HEK293 (cell line): ENCODE results near the gene DHPS.

Experiments used
- CTCF ChIA-PET: fragments of 350-600 bp; formaldehyde crosslinking; extraction: SDS; loops from one replicate; lab custom pipeline; 2021; ENCODE audit warnings: antibody characterized with exemption; lab: Yijun Ruan, JAX
- POLR2A ChIA-PET: fragments of 300-600 bp; formaldehyde crosslinking; extraction: SDS; loops from one replicate; lab custom pipeline; 2020; ENCODE audit warnings: antibody characterized with exemption, inconsistent platforms; lab: Yijun Ruan, JAX
- H3K27ac ChIP-seq: fragments of 200-500 bp; sonication (Bioruptor generic); 2 replicates; pipeline ENCODE4 v1.5.1; 2014; ENCODE audit warnings: low read depth, low read length, control low read depth, inconsistent platforms; ENCODE audit errors: extremely low read depth
- H3K36me3 ChIP-seq, 2 experiments: fragments of 200-500 bp in 1 of 2; sonication (Bioruptor generic) in 1 of 2; 1 replicate in 1 of 2; 2 replicates in 1 of 2; pipeline ENCODE4 v1.5.1; 2014 to 2017; ENCODE audit warnings: inconsistent platforms in 2 of 2, low read length in 2 of 2; ENCODE audit not compliant: control insufficient read depth in 2 of 2, insufficient read depth in 1 of 2
- H3K4me1 ChIP-seq: fragments of 200-500 bp; sonication (Bioruptor generic); 2 replicates; pipeline ENCODE4 v1.5.1; 2014; ENCODE audit warnings: mild to moderate bottlenecking, low read length, inconsistent platforms; ENCODE audit not compliant: control insufficient read depth, insufficient read depth
- H3K4me3 ChIP-seq: 2 replicates; pipeline ENCODE4 v1.5.1; 2011; ENCODE audit warnings: low read depth, mild to moderate bottlenecking, control low read depth, low read length, moderate library complexity
- H3K9me3 ChIP-seq: fragments of 200-500 bp; sonication (Bioruptor generic); 2 replicates; pipeline ENCODE4 v1.5.1; 2014; ENCODE audit warnings: low read depth, low read length, inconsistent platforms; ENCODE audit not compliant: control insufficient read depth, insufficient read depth
- GLIS1 ChIP-seq: fragments of 450-650 bp; formaldehyde crosslinking; IDR thresholded peaks from 2 replicates; pipeline ENCODE4 v1.5.1; 2016; ENCODE audit warnings: missing biosample characterization, missing genetic modification characterization
- INSM2 ChIP-seq: fragments of 450-650 bp; formaldehyde crosslinking; IDR thresholded peaks from 2 replicates; pipeline ENCODE4 v1.5.1; 2016; ENCODE audit warnings: missing biosample characterization, missing genetic modification characterization
- KLF9 ChIP-seq: fragments of 450-650 bp; formaldehyde crosslinking; IDR thresholded peaks from 2 replicates; pipeline ENCODE4 v1.5.1; 2016; ENCODE audit warnings: missing biosample characterization, missing genetic modification characterization, low read depth
- MYNN ChIP-seq: fragments of 450-650 bp; formaldehyde crosslinking; IDR thresholded peaks from 2 replicates; pipeline ENCODE4 v1.5.1; 2016; ENCODE audit warnings: missing biosample characterization, missing genetic modification characterization, borderline replicate concordance
- MZF1 ChIP-seq: fragments of 450-650 bp; formaldehyde crosslinking; IDR thresholded peaks from 2 replicates; pipeline ENCODE4 v1.5.1; 2017; ENCODE audit warnings: missing biosample characterization, missing genetic modification characterization, borderline replicate concordance
- OVOL3 ChIP-seq: fragments of 450-650 bp; formaldehyde crosslinking; IDR thresholded peaks from 2 replicates; pipeline ENCODE4 v1.5.1; 2016; ENCODE audit warnings: missing biosample characterization, missing genetic modification characterization
- SCRT2 ChIP-seq: fragments of 450-650 bp; formaldehyde crosslinking; IDR thresholded peaks from 2 replicates; pipeline ENCODE4 v1.5.1; 2016; ENCODE audit warnings: missing biosample characterization, missing genetic modification characterization
- ZBTB44 ChIP-seq: fragments of 450-650 bp; IDR thresholded peaks from 2 replicates; pipeline ENCODE4 v1.5.1; 2018; ENCODE audit warnings: missing biosample characterization, mild to moderate bottlenecking, missing genetic modification characterization
- ZNF114 ChIP-seq: fragments of 450-650 bp; formaldehyde crosslinking; IDR thresholded peaks from 2 replicates; pipeline ENCODE4 v1.5.0; 2017; ENCODE audit warnings: missing biosample characterization, missing genetic modification characterization
- ZNF121 ChIP-seq: fragments of 450-650 bp; formaldehyde crosslinking; IDR thresholded peaks from 2 replicates; pipeline ENCODE4 v1.5.1; 2016; ENCODE audit warnings: missing biosample characterization, missing genetic modification characterization
- ZNF132 ChIP-seq: fragments of 450-650 bp; formaldehyde crosslinking; IDR thresholded peaks from 2 replicates; pipeline ENCODE4 v1.5.1; 2017; ENCODE audit warnings: missing biosample characterization, missing genetic modification characterization, borderline replicate concordance
- ZNF202 ChIP-seq: fragments of 450-650 bp; formaldehyde crosslinking; IDR thresholded peaks from 2 replicates; pipeline ENCODE4 v1.5.1; 2016; ENCODE audit warnings: missing biosample characterization, missing genetic modification characterization, borderline replicate concordance
- ZNF341 ChIP-seq: fragments of 450-650 bp; formaldehyde crosslinking; IDR thresholded peaks from 2 replicates; pipeline ENCODE4; 2016; ENCODE audit warnings: low read depth, missing biosample characterization, missing genetic modification characterization
- ZNF580 ChIP-seq: fragments of 450-650 bp; formaldehyde crosslinking; IDR thresholded peaks from 2 replicates; pipeline ENCODE4 v1.5.1; 2016; ENCODE audit warnings: missing biosample characterization, missing genetic modification characterization
- ZNF768 ChIP-seq: fragments of 450-650 bp; formaldehyde crosslinking; IDR thresholded peaks from 2 replicates; pipeline ENCODE4 v1.5.1; 2018; ENCODE audit warnings: missing biosample characterization, mild to moderate bottlenecking, missing genetic modification characterization
- ZNF792 ChIP-seq: fragments of 450-650 bp; formaldehyde crosslinking; IDR thresholded peaks from 2 replicates; pipeline ENCODE4 v1.5.1; 2016; ENCODE audit warnings: missing biosample characterization, missing genetic modification characterization

The DHPS gene

GRCh38 chr19:12731337-12731736 is 49.7 kb upstream of the DHPS start:
- no peak overlapping the region for H3K27ac ChIP-seq
- ChIA-PET CTCF (interaction anchor here (0.5 to 1.7 kb wide), 3 partner anchors 35 to 65 kb away, joined by 3 to 6 read pairs (median 3); no protein-coding TSS in a partner anchor), POLR2A (interaction anchor here (0.7 to 1.2 kb wide), 2 partner anchors 9 to 14 kb away, joined by 6 to 9 read pairs; no protein-coding TSS in a partner anchor)
- H3K9me3 ChIP-seq, result no peaks in the 10 kb centered on the region
- no peak for TF ChIP-seq ZNF580 (tag by site-specific recombination)
- TF ChIP-seq ZNF202 (tag by site-specific recombination), result no peak
- TF ChIP-seq ZNF132, result no peak
- TF ChIP-seq KLF9 (tag by site-specific recombination), result no peak
- H3K4me1 ChIP-seq, result 0 out of 2 replicates have a peak, but pooled peaks cover 4% of the 10 kb centered on the region
- peaks cover 24 to 44% of the 10 kb centered on the region in 2 experiments; a peak in 2 of 3 replicates for H3K36me3 ChIP-seq
- no peak overlapping the region for H3K4me3 ChIP-seq

- H3K4me1 ChIP-seq, result 0 out of 2 replicates have a peak, but pooled peaks cover 4% of the 10 kb centered on the region
- H3K36me3 ChIP-seq, result peaks cover 24 to 44% of the 10 kb centered on the region in 2 experiments; a peak in 2 of 3 replicates
- POLR2A ChIA-PET, result no interaction called here
- TF ChIP-seq ZNF341 (peak; percentile 48), ZBTB44 (tag by site-specific recombination) (no peak)
- TF ChIP-seq, all 188 proteins: peak for 1
- H3K4me3 ChIP-seq, result no peak overlapping the region
- CTCF ChIA-PET, result no interaction called here
- H3K27ac ChIP-seq, result no peak overlapping the region
- no peaks in the 10 kb centered on the region for H3K9me3 ChIP-seq
Measured at GRCh38 chr19:12730064-12730463, 48.4 kb upstream of the DHPS start.

- CTCF ChIA-PET, result interaction anchor here (0.6 kb wide), 2 partner anchors 30 to 1345 kb away, joined by 3 to 4 read pairs; no protein-coding TSS in a partner anchor
- Histone ChIP-seq H3K36me3 (peaks cover 24 to 44% of the 10 kb centered on the region in 2 experiments; a peak in 2 of 3 replicates), H3K4me3 (no peak overlapping the region)
Measured at GRCh38 chr19:12727745-12728433, 46.2 kb upstream of the DHPS start.

GRCh38 chr19:12726988-12727316 is 45.3 kb upstream of the DHPS start:
- H3K9me3 ChIP-seq, result no peaks in the 10 kb centered on the region
- CTCF ChIA-PET, result no interaction called here
- H3K27ac ChIP-seq, result no peak overlapping the region
- no peaks in the 10 kb centered on the region for H3K4me1 ChIP-seq
- TF ChIP-seq ZNF114 (tag by site-specific recombination) (no peak), GLIS1 (tag by site-specific recombination) (peak; percentile 8; the same call in 1 of the 2 replicates), MYNN (tag by site-specific recombination) (no peak), ZNF132 (no peak), MZF1 (tag by site-specific recombination) (no peak), SCRT2 (0 out of 2 replicates have a peak, but pooled peaks have one; percentile 3)
- POLR2A ChIA-PET, result interaction anchor here (0.7 to 1.7 kb wide), 2 partner anchors 31 to 79 kb away, joined by 4 to 5 read pairs; partner anchors contain the start of gene FBXW9
- H3K4me3 ChIP-seq, result no peak overlapping the region
- H3K36me3 ChIP-seq, result peaks cover 22 to 40% of the 10 kb centered on the region in 2 experiments; a peak in 2 of 3 replicates

More at GRCh38 chr19:12727745-12728433, 46.2 kb upstream of the DHPS start:
- no peak for TF ChIP-seq INSM2 (tag by site-specific recombination)
- TF ChIP-seq ZNF792 (tag by site-specific recombination), result no peak
- TF ChIP-seq ZNF121, result peak; percentile 62; the same call in 1 of the 2 replicates
- no peak for TF ChIP-seq ZNF768 (tag by site-specific recombination)
- TF ChIP-seq ZNF202 (tag by site-specific recombination), result no peak
- TF ChIP-seq OVOL3 (tag by site-specific recombination), result no peak
- Histone ChIP-seq H3K27ac (no peak overlapping the region), H3K9me3 (no peaks in the 10 kb centered on the region), H3K4me1 (no peaks in the 10 kb centered on the region)
- POLR2A ChIA-PET, result interaction anchor here (1.4 kb wide), 1 partner anchor 9 kb away, joined by 6 read pairs; the partner anchor contains the start of gene GET3
